DND-41 (cell line): ENCODE data around the gene DNAJC2.

Experiments used
- EZH2 ChIP-seq: IDR thresholded peaks from 3 replicates; pipeline ENCODE4 v1.6.1; 2012; ENCODE audit warnings: borderline replicate concordance, low read depth, mild to moderate bottlenecking, moderate library complexity, low read length, inconsistent platforms; ENCODE audit not compliant: severe bottlenecking
- TF ChIP-seq, protein P1 (sequence below): IDR thresholded peaks from 2 replicates; pipeline ENCODE4 v1.5.1; 2012; ENCODE audit warnings: borderline replicate concordance, low read length, moderate library complexity, mild to moderate bottlenecking; ENCODE audit not compliant: poor library complexity, severe bottlenecking; ENCODE audit errors: extremely low read depth

GRCh38 chr7:103292122-103292521, 52.4 kb downstream of the DNAJC2 start:
- TF ChIP-seq, protein P1, sequence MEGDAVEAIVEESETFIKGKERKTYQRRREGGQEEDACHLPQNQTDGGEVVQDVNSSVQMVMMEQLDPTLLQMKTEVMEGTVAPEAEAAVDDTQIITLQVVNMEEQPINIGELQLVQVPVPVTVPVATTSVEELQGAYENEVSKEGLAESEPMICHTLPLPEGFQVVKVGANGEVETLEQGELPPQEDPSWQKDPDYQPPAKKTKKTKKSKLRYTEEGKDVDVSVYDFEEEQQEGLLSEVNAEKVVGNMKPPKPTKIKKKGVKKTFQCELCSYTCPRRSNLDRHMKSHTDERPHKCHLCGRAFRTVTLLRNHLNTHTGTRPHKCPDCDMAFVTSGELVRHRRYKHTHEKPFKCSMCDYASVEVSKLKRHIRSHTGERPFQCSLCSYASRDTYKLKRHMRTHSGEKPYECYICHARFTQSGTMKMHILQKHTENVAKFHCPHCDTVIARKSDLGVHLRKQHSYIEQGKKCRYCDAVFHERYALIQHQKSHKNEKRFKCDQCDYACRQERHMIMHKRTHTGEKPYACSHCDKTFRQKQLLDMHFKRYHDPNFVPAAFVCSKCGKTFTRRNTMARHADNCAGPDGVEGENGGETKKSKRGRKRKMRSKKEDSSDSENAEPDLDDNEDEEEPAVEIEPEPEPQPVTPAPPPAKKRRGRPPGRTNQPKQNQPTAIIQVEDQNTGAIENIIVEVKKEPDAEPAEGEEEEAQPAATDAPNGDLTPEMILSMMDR, result no peak
- TF ChIP-seq EZH2, result no peak
